ENCODE measurements around the gene OR10G4. TPM values are rescaled to one million over a fixed set of nuclear protein-coding genes. Genes with fewer than 3 reads are reported as not detected.

OR10G4 gene
- total and polyA plus RNA-seq, 5 donors = not detected

GRCh38 chr11:124043420-124043819 lies 30.6 kb downstream of the OR10G4 start:
- H3K27me3 ChIP-seq (ENCODE audit: control insufficient read depth, insufficient read depth) = no peaks in the 10 kb centered on the region
- H3K9me3 ChIP-seq (ENCODE audit: control insufficient read depth, low read length) = no peaks in the 10 kb centered on the region
- intact Hi-C loops (cut with DNase I) = no loop called here
- no peaks in the 10 kb centered on the region for H3K4me1 ChIP-seq (ENCODE audit: control insufficient read depth, insufficient read depth, low read length)
- H3K27ac ChIP-seq (ENCODE audit: low read length) = no peak overlapping the region
- H3K4me3 ChIP-seq (ENCODE audit: low read length) = no peak overlapping the region
- 84% methylated on average over 4 of the region's 4 CpGs for WGBS
- no peak for ATAC-seq
- no peak for DNase-seq

- Histone ChIP-seq H3K27ac (ENCODE audit: low read length) (no peak overlapping the region), H3K4me1 (ENCODE audit: control insufficient read depth, insufficient read depth, low read length) (no peaks in the 10 kb centered on the region), H3K27me3 (ENCODE audit: control insufficient read depth, insufficient read depth) (no peaks in the 10 kb centered on the region), H3K4me3 (ENCODE audit: low read length) (no peak overlapping the region), H3K9me3 (ENCODE audit: control insufficient read depth, low read length) (no peaks in the 10 kb centered on the region)
- ATAC-seq (no peak), DNase-seq (no peak)
- 52% methylated on average over 1 of the region's 1 CpG for WGBS
- intact Hi-C loops (cut with DNase I) = no loop called here
These were observed 38.0 kb downstream of the OR10G4 start for GRCh38 chr11:124050748-124051147.

- DNase-seq = no peak
- Histone ChIP-seq H3K27ac (ENCODE audit: low read length) (no peak overlapping the region), H3K4me3 (ENCODE audit: low read length) (no peak overlapping the region), H3K9me3 (ENCODE audit: control insufficient read depth, low read length) (no peaks in the 10 kb centered on the region), H3K4me1 (ENCODE audit: control insufficient read depth, insufficient read depth, low read length) (no peaks in the 10 kb centered on the region), H3K27me3 (ENCODE audit: control insufficient read depth, insufficient read depth) (no peaks in the 10 kb centered on the region)
- intact Hi-C loops (cut with DNase I) = no loop called here
- no peak for ATAC-seq
- WGBS = 93% methylated on average over 3 of the region's 3 CpGs
These were observed 40.2 kb downstream of the OR10G4 start for GRCh38 chr11:124052966-124053365.

Other genes with a start within 250 kb of the OR10G4 start
- not detected for gene OR6M1, start 206.6 kb upstream of the OR10G4 start, total RNA-seq
- not detected for gene OR6M1, start 206.6 kb upstream of the OR10G4 start, polyA plus RNA-seq
- not detected for gene TMEM225, start 127.3 kb upstream of the OR10G4 start, total RNA-seq
- not detected for gene TMEM225, start 127.3 kb upstream of the OR10G4 start, polyA plus RNA-seq
- under 1 TPM in 2 of 4 donors, not detected in 2; 0.09 to 0.20 TPM for gene OR8D4, start 110.8 kb upstream of the OR10G4 start, total RNA-seq
- gene OR8D4, start 110.8 kb upstream of the OR10G4 start, polyA plus RNA-seq = not detected
- under 1 TPM in 1 of 4 donors, not detected in 3; 0.20 TPM for gene OR4D5, start 73.4 kb upstream of the OR10G4 start, total RNA-seq
- not detected for gene OR4D5, start 73.4 kb upstream of the OR10G4 start, polyA plus RNA-seq
- not detected for gene OR6T1, start 69.2 kb upstream of the OR10G4 start, total RNA-seq
- not detected for gene OR6T1, start 69.2 kb upstream of the OR10G4 start, polyA plus RNA-seq
- not detected for gene OR10S1, start 35.2 kb upstream of the OR10G4 start, total RNA-seq
- gene OR10S1, start 35.2 kb upstream of the OR10G4 start, polyA plus RNA-seq = not detected
- not detected for gene OR10G6, start 17.8 kb upstream of the OR10G4 start, total RNA-seq
- not detected for gene OR10G6, start 17.8 kb upstream of the OR10G4 start, polyA plus RNA-seq
- gene OR10G9, start 10.0 kb downstream of the OR10G4 start, total RNA-seq = not detected
- gene OR10G9, start 10.0 kb downstream of the OR10G4 start, polyA plus RNA-seq = not detected
- gene OR10G8, start 13.8 kb downstream of the OR10G4 start, total RNA-seq = not detected
- not detected for gene OR10G8, start 13.8 kb downstream of the OR10G4 start, polyA plus RNA-seq
- not detected for gene OR10G7, start 28.3 kb downstream of the OR10G4 start, total RNA-seq
- gene OR10G7, start 28.3 kb downstream of the OR10G4 start, polyA plus RNA-seq = not detected
- 1 to 10 TPM; 4.3 to 7.1 (median 6.2) TPM for gene VWA5A, start 102.5 kb downstream of the OR10G4 start, total RNA-seq
- gene VWA5A, start 102.5 kb downstream of the OR10G4 start, polyA plus RNA-seq = 3.1 TPM
- gene OR10D3, start 170.3 kb downstream of the OR10G4 start, total RNA-seq = not detected
- not detected for gene OR10D3, start 170.3 kb downstream of the OR10G4 start, polyA plus RNA-seq
- not detected for gene OR8G1, start 228.1 kb downstream of the OR10G4 start, total RNA-seq
- not detected for gene OR8G1, start 228.1 kb downstream of the OR10G4 start, polyA plus RNA-seq
- not detected for gene OR8G5, start 243.4 kb downstream of the OR10G4 start, total RNA-seq
- not detected for gene OR8G5, start 243.4 kb downstream of the OR10G4 start, polyA plus RNA-seq

All from right cardiac atrium (tissue), 5 donors.